HepG2 (cell line): Measurements from ENCODE around the gene BAHD1. TPM values are rescaled to one million over a fixed set of nuclear protein-coding genes. Genes with fewer than 3 reads are reported as not detected.
A peak's percentile ranks its signal among the peaks of the same experiment; 100 is the strongest.

Source experiments
- NFIC ChIP-seq: IDR thresholded peaks from 2 replicates; pipeline ENCODE4 v1.6.1; 2012; ENCODE audit warnings: mild to moderate bottlenecking, low read length, inconsistent platforms
- SYNCRIP ChIP-seq: fragments of 200-400 bp; formaldehyde crosslinking; IDR thresholded peaks from 2 replicates; pipeline ENCODE4 v1.6.1; 2018; ENCODE audit warnings: mild to moderate bottlenecking, low read depth, low read length; ENCODE audit not compliant: insufficient read depth
- ZNF546 ChIP-seq: sonication (generic); formaldehyde crosslinking; conservative IDR thresholded peaks from 2 replicates; pipeline ENCODE4 v1.8.1; 2023; ENCODE audit warnings: mild to moderate bottlenecking, missing genetic modification reagents
- ZNF773 ChIP-seq: sonication (generic); formaldehyde crosslinking; IDR thresholded peaks from 2 replicates; pipeline ENCODE4 v1.4.0; 2020; ENCODE audit warnings: missing genetic modification reagents, borderline replicate concordance
- ZNF777 ChIP-seq: sonication (generic); formaldehyde crosslinking; IDR thresholded peaks from 2 replicates; pipeline ENCODE4 v1.4.0; 2020; ENCODE audit warnings: missing genetic modification reagents
- polyA plus RNA-seq, 8 experiments: library from polyadenylated mRNA; depleted of rRNA in 3 of 8; stranded (reverse) in 7 of 8; unstranded in 1 of 8; fragments of >200 nt; fragmentation: Illumina TruSeq in 4 of 8; extraction: Trizol in 4 of 8; gene quantifications; 2 replicates each; pipeline versions ENCODE4 v1.2.1 to v1.2.3, GENCODE V29; 2011 to 2016; ENCODE audit warnings: low read depth in 4 of 8, missing spikeins in 1 of 8, mixed read lengths in 1 of 8; ENCODE audit not compliant: insufficient read depth in 1 of 8
- total RNA-seq, 5 experiments: library from RNA; depleted of rRNA; stranded (reverse); fragments of >200 nt; fragmentation: Illumina TruSeq; extraction: Trizol; gene quantifications; 2 replicates each; pipeline ENCODE4 v1.2.3, GENCODE V29; 2016; ENCODE audit warnings: low read depth in 1 of 5
- TF ChIP-seq, protein P1 (sequence below): sonication (generic); formaldehyde crosslinking; conservative IDR thresholded peaks from 2 replicates; pipeline ENCODE4 v1.4.0; 2020; ENCODE audit warnings: missing genetic modification reagents
- TF ChIP-seq, protein P2 (sequence below): sonication (generic); formaldehyde crosslinking; IDR thresholded peaks from 2 replicates; pipeline ENCODE4 v1.4.0; 2020; ENCODE audit warnings: mild to moderate bottlenecking, missing genetic modification reagents
- TF ChIP-seq, protein P3 (sequence below): sonication (generic); formaldehyde crosslinking; IDR thresholded peaks from 2 replicates; pipeline ENCODE4 v1.9.0; 2021; ENCODE audit warnings: missing genetic modification reagents, borderline replicate concordance
- TF ChIP-seq, protein P4 (sequence below): sonication (generic); formaldehyde crosslinking; IDR thresholded peaks from 2 replicates; pipeline ENCODE4 v1.4.0; 2020; ENCODE audit warnings: mild to moderate bottlenecking, missing genetic modification reagents

Gene BAHD1
- total and polyA plus RNA-seq, 2 of the 13 experiments (the other 11 are each of a cell fraction or from before 2014, with no cell fraction given), result 3.3 to 8.7 TPM

DNA sequence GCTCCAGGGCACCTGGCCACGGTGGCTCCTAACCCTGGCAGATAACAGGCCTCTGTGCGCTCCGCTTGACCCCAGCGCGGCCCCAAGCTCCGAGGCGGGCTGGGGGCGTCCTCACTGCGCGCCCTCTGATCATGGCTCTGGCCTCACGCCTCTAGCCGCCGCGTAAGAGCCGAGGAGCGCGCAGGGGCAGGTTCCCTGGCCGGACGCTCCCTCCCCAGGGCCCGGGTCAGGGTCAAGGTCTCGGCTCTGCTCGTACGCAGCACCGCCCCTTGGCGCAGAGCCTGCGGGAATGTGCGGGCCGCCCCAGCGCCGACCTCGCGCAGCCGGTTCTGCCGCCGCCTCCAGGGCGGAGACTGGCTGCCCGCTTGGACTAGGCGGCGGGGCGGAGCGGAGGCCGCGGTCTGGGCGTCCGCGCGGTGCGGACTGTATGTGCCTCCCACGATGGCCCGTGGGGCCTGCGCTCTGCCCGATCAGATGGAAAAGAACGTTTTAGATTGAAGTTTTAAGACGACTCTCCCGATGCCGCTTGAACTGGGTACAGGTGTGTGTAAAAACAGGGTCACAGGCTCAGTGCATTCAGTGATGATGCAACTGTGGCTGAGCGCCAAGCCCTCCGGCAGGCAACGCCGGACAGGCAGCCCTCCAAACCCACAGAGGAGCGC lies 70.8 kb downstream of the BAHD1 start (continued):
- TF ChIP-seq ZNF773 (no peak), ZNF777 (peak; percentile 64), SYNCRIP (no peak), ZNF546 (CRISPR knock-in tag) (0 out of 2 replicates have a peak, but pooled peaks have one; percentile 50), NFIC (no peak)
- TF ChIP-seq, protein P1, sequence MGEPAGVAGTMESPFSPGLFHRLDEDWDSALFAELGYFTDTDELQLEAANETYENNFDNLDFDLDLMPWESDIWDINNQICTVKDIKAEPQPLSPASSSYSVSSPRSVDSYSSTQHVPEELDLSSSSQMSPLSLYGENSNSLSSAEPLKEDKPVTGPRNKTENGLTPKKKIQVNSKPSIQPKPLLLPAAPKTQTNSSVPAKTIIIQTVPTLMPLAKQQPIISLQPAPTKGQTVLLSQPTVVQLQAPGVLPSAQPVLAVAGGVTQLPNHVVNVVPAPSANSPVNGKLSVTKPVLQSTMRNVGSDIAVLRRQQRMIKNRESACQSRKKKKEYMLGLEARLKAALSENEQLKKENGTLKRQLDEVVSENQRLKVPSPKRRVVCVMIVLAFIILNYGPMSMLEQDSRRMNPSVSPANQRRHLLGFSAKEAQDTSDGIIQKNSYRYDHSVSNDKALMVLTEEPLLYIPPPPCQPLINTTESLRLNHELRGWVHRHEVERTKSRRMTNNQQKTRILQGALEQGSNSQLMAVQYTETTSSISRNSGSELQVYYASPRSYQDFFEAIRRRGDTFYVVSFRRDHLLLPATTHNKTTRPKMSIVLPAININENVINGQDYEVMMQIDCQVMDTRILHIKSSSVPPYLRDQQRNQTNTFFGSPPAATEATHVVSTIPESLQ (CRISPR knock-in tag), result no peak
- TF ChIP-seq, protein P2, sequence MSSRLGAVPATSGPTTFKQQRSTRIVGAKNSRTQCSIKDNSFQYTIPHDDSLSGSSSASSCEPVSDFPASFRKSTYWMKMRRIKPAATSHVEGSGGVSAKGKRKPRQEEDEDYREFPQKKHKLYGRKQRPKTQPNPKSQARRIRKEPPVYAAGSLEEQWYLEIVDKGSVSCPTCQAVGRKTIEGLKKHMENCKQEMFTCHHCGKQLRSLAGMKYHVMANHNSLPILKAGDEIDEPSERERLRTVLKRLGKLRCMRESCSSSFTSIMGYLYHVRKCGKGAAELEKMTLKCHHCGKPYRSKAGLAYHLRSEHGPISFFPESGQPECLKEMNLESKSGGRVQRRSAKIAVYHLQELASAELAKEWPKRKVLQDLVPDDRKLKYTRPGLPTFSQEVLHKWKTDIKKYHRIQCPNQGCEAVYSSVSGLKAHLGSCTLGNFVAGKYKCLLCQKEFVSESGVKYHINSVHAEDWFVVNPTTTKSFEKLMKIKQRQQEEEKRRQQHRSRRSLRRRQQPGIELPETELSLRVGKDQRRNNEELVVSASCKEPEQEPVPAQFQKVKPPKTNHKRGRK (CRISPR knock-in tag), result no peak
- TF ChIP-seq, protein P3, sequence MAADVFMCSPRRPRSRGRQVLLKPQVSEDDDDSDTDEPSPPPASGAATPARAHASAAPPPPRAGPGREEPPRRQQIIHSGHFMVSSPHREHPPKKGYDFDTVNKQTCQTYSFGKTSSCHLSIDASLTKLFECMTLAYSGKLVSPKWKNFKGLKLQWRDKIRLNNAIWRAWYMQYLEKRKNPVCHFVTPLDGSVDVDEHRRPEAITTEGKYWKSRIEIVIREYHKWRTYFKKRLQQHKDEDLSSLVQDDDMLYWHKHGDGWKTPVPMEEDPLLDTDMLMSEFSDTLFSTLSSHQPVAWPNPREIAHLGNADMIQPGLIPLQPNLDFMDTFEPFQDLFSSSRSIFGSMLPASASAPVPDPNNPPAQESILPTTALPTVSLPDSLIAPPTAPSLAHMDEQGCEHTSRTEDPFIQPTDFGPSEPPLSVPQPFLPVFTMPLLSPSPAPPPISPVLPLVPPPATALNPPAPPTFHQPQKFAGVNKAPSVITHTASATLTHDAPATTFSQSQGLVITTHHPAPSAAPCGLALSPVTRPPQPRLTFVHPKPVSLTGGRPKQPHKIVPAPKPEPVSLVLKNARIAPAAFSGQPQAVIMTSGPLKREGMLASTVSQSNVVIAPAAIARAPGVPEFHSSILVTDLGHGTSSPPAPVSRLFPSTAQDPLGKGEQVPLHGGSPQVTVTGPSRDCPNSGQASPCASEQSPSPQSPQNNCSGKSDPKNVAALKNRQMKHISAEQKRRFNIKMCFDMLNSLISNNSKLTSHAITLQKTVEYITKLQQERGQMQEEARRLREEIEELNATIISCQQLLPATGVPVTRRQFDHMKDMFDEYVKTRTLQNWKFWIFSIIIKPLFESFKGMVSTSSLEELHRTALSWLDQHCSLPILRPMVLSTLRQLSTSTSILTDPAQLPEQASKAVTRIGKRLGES (CRISPR knock-in tag), result no peak
- TF ChIP-seq, protein P4, sequence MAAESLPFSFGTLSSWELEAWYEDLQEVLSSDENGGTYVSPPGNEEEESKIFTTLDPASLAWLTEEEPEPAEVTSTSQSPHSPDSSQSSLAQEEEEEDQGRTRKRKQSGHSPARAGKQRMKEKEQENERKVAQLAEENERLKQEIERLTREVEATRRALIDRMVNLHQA (CRISPR knock-in tag), result no peak
